Left ventricle myocardium inferior (tissue), 1 donor: Measurements from ENCODE around the gene TBC1D4. TPM values are rescaled to one million over a fixed set of nuclear protein-coding genes. Genes with fewer than 3 reads are reported as not detected.

ENCODE experiments used
- DNase-seq: peaks from one replicate; pipeline ENCODE4 v3.0.0-alpha.2; 2020
- H3K27ac ChIP-seq: fragments of 200-600 bp; replicated peaks from 2 replicates; pipeline ENCODE4 v1.8.0; 2021
- H3K27me3 ChIP-seq: fragments of 200-600 bp; 2 replicates; pipeline ENCODE4 v1.8.0; 2021; ENCODE audit warnings: low read depth
- H3K36me3 ChIP-seq: fragments of 200-600 bp; 2 replicates; pipeline ENCODE4 v1.8.0; 2021
- H3K4me1 ChIP-seq: fragments of 200-600 bp; 2 replicates; pipeline ENCODE4 v1.8.0; 2021
- H3K4me3 ChIP-seq: fragments of 200-600 bp; 2 replicates; pipeline ENCODE4 v1.8.0; 2021; ENCODE audit warnings: mild to moderate bottlenecking, moderate library complexity
- H3K9me3 ChIP-seq: fragments of 200-600 bp; replicated peaks from 2 replicates; pipeline ENCODE4 v1.8.0; 2021
- intact Hi-C: fragments of 100-400 bp; cut with micrococcal nuclease; formaldehyde crosslinking; loops from one replicate; pipeline ENCODE4 v1.11.0; 2022
- total RNA-seq: library from RNA; stranded (reverse); fragmentation: NEBNext Ultra II Directional; extraction: Animal tissue kit (Norgen Biotek cat#: 25700); gene quantifications from one replicate; pipeline ENCODE4 v1.2.1, GENCODE V29; 2021
- TF ChIP-seq, protein P1 (sequence below): fragments of 200-600 bp; IDR thresholded peaks from 2 replicates; pipeline ENCODE4 v1.8.0; 2021; ENCODE audit warnings: antibody characterized with exemption, mild to moderate bottlenecking, borderline replicate concordance
- donor health status: DM: no; HTN: yes; CAD: no; lungs with severe emphysema.

The TBC1D4 gene
- total RNA-seq, 1 donor from 2014 or later, result 97.5 TPM

DNA sequence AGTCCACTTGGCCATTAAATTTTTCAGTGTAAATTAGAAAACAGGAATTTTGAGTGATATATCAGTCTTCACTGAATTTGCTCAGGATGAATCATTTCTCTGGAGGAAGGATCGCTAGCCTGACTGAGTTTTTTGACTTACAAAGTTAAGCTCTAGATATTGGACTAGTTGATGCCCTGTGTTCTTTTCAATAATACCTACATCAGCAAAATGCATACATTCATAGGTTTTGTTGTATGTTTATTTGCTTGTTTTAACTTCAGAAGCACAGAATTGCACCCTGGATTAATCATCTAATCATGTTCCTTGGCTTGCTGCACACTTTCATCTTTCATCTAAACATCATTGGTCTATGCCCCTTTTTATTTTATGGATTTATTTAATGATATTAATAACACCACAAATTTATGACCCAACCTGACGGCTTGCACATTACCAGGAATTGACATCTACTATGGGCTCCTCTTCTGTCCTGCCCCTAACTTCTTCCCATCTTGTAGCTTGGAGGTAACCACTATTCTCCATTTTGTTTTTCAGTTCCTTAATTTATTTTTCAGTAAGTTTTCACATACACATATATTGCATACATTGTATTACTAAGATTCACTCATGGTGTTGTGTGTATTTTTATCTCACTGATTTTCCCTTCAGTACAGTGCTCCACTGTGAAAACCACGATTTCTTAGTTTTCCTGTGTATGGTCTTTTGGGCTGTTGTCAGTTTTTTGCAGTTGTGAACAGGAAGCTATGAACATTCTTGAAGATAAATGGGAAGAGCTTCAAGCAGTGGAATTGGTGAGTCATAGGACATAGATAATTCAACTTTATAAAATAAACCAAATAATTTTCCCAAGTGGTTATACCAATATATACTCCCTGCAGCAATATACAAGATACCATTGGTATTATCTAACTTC, 32.4 kb upstream of the TBC1D4 start:
- no peak overlapping the region for H3K4me3 ChIP-seq
- TF ChIP-seq, protein P1, sequence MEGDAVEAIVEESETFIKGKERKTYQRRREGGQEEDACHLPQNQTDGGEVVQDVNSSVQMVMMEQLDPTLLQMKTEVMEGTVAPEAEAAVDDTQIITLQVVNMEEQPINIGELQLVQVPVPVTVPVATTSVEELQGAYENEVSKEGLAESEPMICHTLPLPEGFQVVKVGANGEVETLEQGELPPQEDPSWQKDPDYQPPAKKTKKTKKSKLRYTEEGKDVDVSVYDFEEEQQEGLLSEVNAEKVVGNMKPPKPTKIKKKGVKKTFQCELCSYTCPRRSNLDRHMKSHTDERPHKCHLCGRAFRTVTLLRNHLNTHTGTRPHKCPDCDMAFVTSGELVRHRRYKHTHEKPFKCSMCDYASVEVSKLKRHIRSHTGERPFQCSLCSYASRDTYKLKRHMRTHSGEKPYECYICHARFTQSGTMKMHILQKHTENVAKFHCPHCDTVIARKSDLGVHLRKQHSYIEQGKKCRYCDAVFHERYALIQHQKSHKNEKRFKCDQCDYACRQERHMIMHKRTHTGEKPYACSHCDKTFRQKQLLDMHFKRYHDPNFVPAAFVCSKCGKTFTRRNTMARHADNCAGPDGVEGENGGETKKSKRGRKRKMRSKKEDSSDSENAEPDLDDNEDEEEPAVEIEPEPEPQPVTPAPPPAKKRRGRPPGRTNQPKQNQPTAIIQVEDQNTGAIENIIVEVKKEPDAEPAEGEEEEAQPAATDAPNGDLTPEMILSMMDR, result no peak
- no peaks in the 10 kb centered on the region for H3K9me3 ChIP-seq
- no peak for DNase-seq
- intact Hi-C loops, result no loop called here
- no peaks in the 10 kb centered on the region for H3K36me3 ChIP-seq
- no peaks in the 10 kb centered on the region for H3K27me3 ChIP-seq
- H3K27ac ChIP-seq, result no peak overlapping the region
- no peaks in the 10 kb centered on the region for H3K4me1 ChIP-seq

DNA sequence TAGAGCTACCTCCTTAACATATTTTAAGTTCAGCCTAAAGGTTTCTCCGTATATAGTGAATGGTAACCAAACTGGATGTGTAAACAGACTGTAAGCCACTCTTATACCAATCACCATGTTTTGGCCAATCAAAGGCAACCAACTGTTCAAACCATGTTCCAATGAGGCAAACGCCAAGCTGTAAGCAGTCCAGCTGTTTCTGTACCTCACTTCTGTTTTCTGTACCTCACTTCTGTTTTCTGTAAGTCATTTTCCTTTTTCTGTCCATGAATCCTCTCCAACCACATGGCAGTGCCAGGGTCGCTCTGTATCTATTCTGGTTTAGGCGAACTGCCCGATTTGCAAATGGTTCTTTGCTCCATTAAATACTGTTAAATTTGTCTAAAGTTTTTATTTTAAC, 31.3 kb upstream of the TBC1D4 start:
- H3K27me3 ChIP-seq, result no peaks in the 10 kb centered on the region
- no peaks in the 10 kb centered on the region for H3K36me3 ChIP-seq
- no peaks in the 10 kb centered on the region for H3K4me1 ChIP-seq
- no peaks in the 10 kb centered on the region for H3K9me3 ChIP-seq
- TF ChIP-seq, protein P1, result no peak
- no peak overlapping the region for H3K4me3 ChIP-seq
- no peak for DNase-seq
- intact Hi-C loops, result no loop called here
- no peak overlapping the region for H3K27ac ChIP-seq

GRCh38 chr13:75512253-75512652, 30.3 kb upstream of the TBC1D4 start:
- intact Hi-C loops, result no loop called here
- TF ChIP-seq, protein P1, result no peak
- Histone ChIP-seq H3K9me3 (no peaks in the 10 kb centered on the region), H3K36me3 (no peaks in the 10 kb centered on the region), H3K27me3 (no peaks in the 10 kb centered on the region), H3K27ac (no peak overlapping the region), H3K4me1 (no peaks in the 10 kb centered on the region), H3K4me3 (no peak overlapping the region)
- no peak for DNase-seq

DNA sequence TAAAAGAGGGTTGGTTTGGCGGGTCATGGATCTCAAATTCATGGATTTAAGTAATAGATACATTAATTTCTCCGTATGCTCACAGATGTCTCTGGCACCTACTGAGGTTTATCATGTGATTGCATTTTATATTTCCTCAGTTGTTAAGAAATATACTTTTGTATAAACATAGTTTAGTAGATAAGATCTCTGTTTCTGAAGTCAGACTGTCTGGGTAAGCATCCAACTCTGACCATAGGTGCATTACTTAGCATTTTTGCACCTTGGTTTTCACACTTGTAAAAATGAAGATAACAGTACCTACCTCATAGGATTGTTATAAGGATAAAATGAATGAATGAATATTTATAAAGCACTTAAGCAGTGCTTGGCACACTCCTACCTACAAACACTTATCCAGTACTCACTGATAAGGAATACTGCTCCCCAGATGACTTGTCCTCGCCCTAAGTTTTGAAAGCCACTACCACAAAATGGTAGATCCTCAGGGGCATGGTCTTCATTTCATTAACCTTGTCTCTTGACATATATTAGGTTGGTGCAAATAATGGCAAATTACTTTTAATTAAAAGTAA, 29.2 kb upstream of the TBC1D4 start:
- Histone ChIP-seq H3K4me3 (no peak overlapping the region), H3K27ac (no peak overlapping the region), H3K27me3 (no peaks in the 10 kb centered on the region), H3K9me3 (no peaks in the 10 kb centered on the region), H3K36me3 (no peaks in the 10 kb centered on the region), H3K4me1 (no peaks in the 10 kb centered on the region)
- DNase-seq, result no peak
- TF ChIP-seq, protein P1, result no peak
- intact Hi-C loops, result no loop called here

GRCh38 chr13:75508002-75508548, 26.1 kb upstream of the TBC1D4 start:
- no peak overlapping the region for H3K4me3 ChIP-seq
- H3K9me3 ChIP-seq, result no peaks in the 10 kb centered on the region
- no peaks in the 10 kb centered on the region for H3K36me3 ChIP-seq
- no peaks in the 10 kb centered on the region for H3K27me3 ChIP-seq
- H3K27ac ChIP-seq, result no peak overlapping the region
- no peaks in the 10 kb centered on the region for H3K4me1 ChIP-seq
- TF ChIP-seq, protein P1, result no peak
- no peak for DNase-seq
- intact Hi-C loops, result no loop called here
